ENCODE data around the gene GALNT12.
A peak's percentile ranks its signal among the peaks of the same experiment; 100 is the strongest.

GALNT12 gene

GRCh38 chr9:98811051-98811650, 3.7 kb downstream of the GALNT12 start:
- no peak for TF ChIP-seq CTCF (IDR thresholded peaks at IDR 0.05; ENCODE audit: low read depth, low read length)
- DNase-seq (ENCODE audit: extremely low read depth, low read depth): peak; percentile 50

- TF ChIP-seq CTCF (IDR thresholded peaks at IDR 0.05; ENCODE audit: low read depth, low read length): no peak
- DNase-seq (ENCODE audit: extremely low read depth, low read depth): no peak
These were observed 8.0 kb downstream of the GALNT12 start for GRCh38 chr9:98815391-98815951.

GRCh38 chr9:98818764-98819163, 11.3 kb downstream of the GALNT12 start:
- no peak for DNase-seq (ENCODE audit: extremely low read depth, low read depth)
- TF ChIP-seq CTCF (IDR thresholded peaks at IDR 0.05; ENCODE audit: low read depth, low read length): no peak

GRCh38 chr9:98819231-98819630, 11.8 kb downstream of the GALNT12 start:
- no peak for DNase-seq (ENCODE audit: extremely low read depth, low read depth)
- TF ChIP-seq CTCF (IDR thresholded peaks at IDR 0.05; ENCODE audit: low read depth, low read length): no peak

GRCh38 chr9:98821831-98822230, 14.4 kb downstream of the GALNT12 start:
- DNase-seq (ENCODE audit: extremely low read depth, low read depth): no peak
- TF ChIP-seq CTCF (IDR thresholded peaks at IDR 0.05; ENCODE audit: low read depth, low read length): no peak

GRCh38 chr9:98822661-98823060, 15.2 kb downstream of the GALNT12 start:
- no peak for DNase-seq (ENCODE audit: extremely low read depth, low read depth)
- TF ChIP-seq CTCF (IDR thresholded peaks at IDR 0.05; ENCODE audit: low read depth, low read length): no peak

GRCh38 chr9:98823666-98824334, 16.3 kb downstream of the GALNT12 start:
- no peak for TF ChIP-seq CTCF (IDR thresholded peaks at IDR 0.05; ENCODE audit: low read depth, low read length)
- no peak for DNase-seq (ENCODE audit: extremely low read depth, low read depth)
